IPS-18c (cell line): Measurements from ENCODE around the gene ENPP7.

Source experiments
- H3K4me3 ChIP-seq: 2 replicates; pipeline ENCODE4 v1.7.0; 2013; ENCODE audit warnings: low read depth, mild to moderate bottlenecking, low read length, moderate library complexity; ENCODE audit not compliant: insufficient read depth
- H3K9me3 ChIP-seq: one replicate; pipeline ENCODE4 v1.6.1; 2013; ENCODE audit warnings: mild to moderate bottlenecking, low read length, moderate library complexity; ENCODE audit not compliant: control insufficient read depth, insufficient read depth

The ENPP7 gene

DNA sequence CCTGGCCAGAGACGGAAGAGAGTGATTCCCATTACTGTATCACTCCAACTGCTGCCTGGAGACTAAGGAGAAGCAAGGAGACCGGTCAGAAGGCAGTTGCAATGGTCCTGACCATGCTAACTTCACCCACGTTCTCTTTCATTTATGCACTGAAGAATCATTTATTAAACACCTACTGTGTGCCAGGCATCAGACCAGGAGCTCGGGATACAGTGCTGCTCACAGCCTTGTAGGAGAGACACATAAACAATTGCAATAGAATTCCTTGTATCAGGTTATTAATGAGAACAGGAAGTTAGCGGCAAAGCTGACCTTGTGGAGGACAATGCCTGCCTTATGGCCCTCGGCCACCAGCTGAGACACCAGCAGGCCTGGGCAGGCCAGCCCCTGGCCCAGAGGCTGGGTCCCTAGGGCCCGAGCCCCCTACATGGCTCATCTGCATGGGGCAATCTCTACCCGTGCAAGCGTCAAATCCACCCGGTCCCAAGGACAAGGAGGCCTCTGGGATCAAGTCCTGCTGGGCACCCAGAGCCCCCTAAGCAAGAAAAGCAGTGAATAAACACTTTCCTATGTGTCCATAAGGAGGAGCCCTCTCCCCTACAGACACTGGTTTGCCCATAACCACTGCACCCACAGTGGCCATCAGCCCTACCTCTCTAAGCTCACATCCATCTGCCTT is 8.6 kb upstream of the ENPP7 start:
- Histone ChIP-seq H3K9me3 (peaks cover 3% of the 10 kb centered on the region), H3K4me3 (no peak overlapping the region)

- peaks cover 3% of the 10 kb centered on the region for H3K9me3 ChIP-seq
- no peak overlapping the region for H3K4me3 ChIP-seq
These were observed 8.0 kb upstream of the ENPP7 start for GRCh38 chr17:79722787-79723186.

- peaks cover 3% of the 10 kb centered on the region for H3K9me3 ChIP-seq
- H3K4me3 ChIP-seq = no peak overlapping the region
These were observed 2.4 kb upstream of the ENPP7 start for GRCh38 chr17:79728169-79728907.

DNA sequence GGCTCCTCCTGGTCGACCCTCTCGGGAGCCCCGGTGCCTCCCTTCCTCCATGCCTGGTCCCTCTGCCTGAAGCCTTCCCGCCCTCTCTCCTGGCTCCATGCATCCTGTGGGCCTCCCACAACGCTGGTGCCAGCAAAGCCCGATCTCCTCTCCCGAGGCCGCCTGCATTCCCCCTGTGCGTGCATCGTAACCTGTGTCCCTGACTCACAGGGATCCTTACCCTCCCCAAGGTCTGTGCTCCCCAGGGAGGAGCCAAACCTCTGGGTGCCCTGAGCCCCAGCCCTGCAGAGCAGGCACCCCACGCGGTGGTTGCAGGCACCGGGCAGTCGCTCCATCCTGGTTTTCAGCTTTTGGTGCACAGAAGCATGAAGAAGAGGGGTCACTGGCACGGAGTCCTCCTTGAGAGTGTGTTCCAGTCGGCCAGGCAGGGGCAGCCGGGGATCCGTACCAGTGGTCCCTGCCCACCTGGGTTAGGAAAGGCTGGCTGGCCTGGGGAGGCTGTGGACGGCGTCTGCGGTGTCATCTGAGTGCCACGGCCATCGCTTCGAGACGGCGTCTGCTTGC is 1.8 kb upstream of the ENPP7 start:
- H3K4me3 ChIP-seq = no peak overlapping the region
- peaks cover 3% of the 10 kb centered on the region for H3K9me3 ChIP-seq

- Histone ChIP-seq H3K9me3 (peaks cover 3% of the 10 kb centered on the region), H3K4me3 (no peak overlapping the region)
These were observed 982 bp upstream of the ENPP7 start for GRCh38 chr17:79729761-79730160.

- no peak overlapping the region for H3K4me3 ChIP-seq
These were observed 340 bp upstream of the ENPP7 start for GRCh38 chr17:79730437-79730768.

DNA sequence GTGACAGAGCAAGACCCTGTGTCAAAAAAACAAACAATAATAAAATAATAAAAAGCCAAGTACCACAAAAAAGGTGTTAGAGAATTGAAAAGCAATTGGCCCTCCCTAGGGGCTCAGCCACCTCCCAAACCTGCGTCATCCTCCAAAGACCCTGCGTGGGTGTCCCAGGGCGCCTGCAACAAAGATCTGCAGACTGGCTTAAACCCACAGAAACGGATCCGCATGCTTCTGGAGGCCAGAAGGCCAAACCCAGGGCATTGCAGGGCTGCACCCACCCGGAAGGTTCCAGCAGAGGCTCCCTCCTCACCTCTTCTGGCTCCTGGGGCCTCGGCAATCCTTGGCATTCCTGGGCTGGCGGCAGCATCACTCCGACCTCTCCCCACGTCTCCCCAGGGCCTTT is 1.5 kb downstream of the ENPP7 start:
- Histone ChIP-seq H3K9me3 (no peaks in the 10 kb centered on the region), H3K4me3 (no peak overlapping the region)

More at GRCh38 chr17:79730437-79730768, 340 bp upstream of the ENPP7 start:
- H3K9me3 ChIP-seq = peaks cover 3% of the 10 kb centered on the region

DNA sequence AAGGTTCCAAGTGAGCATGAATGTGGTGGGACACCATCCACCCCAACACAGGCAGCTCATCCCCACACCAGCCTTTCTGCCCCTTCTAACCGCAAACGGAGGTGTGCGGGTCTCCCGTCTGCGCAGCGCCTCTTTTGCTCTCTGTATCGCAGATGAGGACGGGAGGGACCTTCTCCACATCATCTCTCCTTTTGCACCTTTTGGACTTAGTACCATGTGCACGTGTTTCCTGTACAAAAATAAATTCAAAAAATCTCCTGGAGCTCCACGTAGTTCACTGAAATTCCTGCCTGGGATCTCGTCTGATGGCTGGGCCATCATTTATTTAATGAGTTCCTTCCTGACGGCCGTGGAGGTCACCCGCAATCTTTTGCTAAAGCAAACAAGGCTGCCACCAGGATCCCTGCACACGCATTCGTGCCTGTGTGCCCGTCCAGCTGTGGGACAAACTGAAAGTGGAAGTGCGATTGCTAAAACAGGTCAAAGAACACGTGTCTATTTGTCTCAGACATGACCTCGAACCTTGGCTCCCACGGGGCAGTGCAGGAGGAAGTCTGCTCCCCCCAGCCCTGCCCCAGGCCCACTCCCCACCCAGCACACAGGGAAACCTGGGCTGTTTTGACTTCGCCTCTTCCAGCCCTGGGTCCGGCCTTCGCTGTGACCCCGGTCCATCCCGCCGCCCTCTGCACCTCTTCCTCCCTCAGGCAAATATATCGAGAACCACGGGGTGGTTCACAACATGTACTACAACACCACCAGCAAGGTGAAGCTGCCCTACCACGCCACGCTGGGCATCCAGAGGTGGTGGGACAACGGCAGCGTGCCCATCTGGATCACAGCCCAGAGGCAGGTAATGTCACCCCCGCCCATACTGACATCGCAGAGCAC is 2.3 kb downstream of the ENPP7 start:
- Histone ChIP-seq H3K9me3 (no peaks in the 10 kb centered on the region), H3K4me3 (no peak overlapping the region)

DNA sequence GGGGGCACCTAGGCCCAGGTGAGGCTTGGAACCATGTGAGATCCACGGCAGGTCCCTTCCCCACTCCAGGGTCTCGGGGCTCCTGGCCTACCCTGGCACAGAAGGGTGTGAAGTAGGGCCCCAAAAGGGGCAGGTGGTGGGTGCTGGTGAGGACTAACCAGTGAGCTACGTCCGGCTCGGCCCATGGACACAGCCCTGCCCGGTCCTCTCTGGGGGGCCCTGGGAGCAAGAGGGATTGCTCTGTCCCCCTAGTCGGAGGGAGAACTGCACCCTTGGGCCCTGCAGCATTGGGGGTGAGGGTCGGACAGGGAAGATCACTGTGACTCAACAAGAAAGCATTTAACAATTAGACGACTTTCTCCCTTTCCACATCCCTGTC is 2.9 kb downstream of the ENPP7 start:
- H3K9me3 ChIP-seq = no peaks in the 10 kb centered on the region
- H3K4me3 ChIP-seq = no peak overlapping the region

DNA sequence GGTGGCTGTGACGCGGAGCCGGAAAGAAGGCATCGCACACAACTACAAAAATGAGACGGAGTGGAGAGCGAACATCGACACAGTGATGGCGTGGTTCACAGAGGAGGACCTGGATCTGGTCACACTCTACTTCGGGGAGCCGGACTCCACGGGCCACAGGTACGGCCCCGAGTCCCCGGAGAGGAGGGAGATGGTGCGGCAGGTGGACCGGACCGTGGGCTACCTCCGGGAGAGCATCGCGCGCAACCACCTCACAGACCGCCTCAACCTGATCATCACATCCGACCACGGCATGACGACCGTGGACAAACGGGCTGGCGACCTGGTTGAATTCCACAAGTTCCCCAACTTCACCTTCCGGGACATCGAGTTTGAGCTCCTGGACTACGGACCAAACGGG is 4.4 kb downstream of the ENPP7 start:
- H3K9me3 ChIP-seq = no peaks in the 10 kb centered on the region
- no peak overlapping the region for H3K4me3 ChIP-seq

DNA sequence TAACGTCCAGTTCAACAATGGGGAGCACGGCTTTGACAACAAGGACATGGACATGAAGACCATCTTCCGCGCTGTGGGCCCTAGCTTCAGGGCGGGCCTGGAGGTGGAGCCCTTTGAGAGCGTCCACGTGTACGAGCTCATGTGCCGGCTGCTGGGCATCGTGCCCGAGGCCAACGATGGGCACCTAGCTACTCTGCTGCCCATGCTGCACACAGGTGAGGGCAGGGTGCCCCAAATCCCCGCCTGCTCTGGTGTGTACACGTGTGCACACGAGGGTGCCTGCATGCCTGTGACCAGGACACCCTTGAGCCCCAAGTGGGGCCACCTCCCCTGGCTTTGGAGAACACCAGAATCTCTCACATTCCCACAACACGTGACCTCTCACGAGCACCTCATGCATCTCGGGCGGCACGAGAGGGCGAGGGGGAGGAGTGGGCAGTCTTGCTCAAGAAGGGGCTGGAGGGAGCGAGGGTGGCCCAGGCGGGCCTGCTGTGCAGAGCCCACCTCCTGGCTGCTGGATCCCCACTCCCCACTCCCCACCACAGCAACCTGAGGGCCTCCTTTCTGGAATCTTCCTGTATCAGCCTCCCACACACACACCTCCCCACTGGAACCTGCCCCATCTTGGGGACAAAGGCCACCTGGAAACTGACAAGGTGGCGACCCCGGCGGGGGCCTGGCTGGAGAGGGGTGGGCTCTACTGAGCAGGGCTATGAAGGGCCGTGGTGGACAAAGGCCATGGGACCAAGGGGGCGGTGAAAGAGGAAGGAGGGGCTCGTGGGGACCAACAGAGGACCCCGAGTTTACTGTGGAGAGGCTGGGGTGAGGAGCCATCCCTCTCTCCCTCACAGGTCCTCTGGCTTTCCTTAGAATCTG is 6.5 kb downstream of the ENPP7 start:
- H3K4me3 ChIP-seq = no peak overlapping the region
- H3K9me3 ChIP-seq = no peaks in the 10 kb centered on the region

DNA sequence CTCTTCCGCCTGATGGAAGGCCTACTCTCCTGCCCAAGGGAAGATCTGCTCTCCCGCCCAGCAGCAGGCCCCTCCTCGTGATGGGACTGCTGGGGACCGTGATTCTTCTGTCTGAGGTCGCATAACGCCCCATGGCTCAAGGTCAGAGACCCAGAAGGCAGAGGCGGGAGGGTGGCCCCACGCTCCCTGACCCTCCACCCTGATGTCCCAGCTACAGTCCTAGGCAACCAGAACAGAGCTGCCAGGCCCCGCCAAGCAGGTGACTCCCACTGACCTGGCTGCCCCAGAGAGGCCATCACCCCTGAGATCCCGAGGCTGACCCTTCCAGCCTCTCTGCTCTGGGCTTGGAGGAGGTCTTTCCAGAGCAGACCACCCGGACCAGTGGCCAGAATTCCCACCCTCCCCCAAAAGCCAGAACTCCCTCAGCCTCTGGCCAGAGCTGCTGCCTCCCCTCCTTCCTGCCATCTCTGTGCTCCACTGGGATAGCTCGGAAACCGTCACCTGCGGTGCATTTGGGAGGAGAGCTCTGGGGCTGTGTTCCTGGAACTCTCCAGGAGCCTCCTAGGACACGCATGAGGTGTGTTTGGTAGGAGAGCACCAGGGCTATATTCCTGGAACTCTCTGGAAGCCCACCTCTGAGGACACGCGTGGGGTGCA is 7.3 kb downstream of the ENPP7 start:
- no peaks in the 10 kb centered on the region for H3K9me3 ChIP-seq
- no peak overlapping the region for H3K4me3 ChIP-seq

DNA sequence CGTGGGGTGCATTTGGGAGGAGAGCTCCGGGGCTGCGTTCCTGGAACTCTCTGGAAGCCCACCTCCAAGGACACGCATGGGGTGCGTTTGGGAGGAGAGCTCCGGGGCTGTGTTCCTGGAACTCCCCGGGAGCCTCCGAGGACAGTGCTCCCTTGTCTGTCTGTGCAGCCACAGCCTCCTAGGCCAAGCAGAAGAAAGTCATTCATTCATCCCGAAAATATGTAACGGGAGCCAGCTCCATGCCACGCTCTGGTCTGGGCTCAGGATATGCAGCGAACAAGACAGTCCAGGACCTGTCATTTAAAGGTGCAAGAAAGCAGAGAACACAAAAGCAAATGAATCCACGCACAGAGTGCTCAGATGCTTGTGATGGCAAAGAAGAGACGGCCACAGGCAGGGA is 7.9 kb downstream of the ENPP7 start:
- no peaks in the 10 kb centered on the region for H3K9me3 ChIP-seq
- H3K4me3 ChIP-seq = no peak overlapping the region

DNA sequence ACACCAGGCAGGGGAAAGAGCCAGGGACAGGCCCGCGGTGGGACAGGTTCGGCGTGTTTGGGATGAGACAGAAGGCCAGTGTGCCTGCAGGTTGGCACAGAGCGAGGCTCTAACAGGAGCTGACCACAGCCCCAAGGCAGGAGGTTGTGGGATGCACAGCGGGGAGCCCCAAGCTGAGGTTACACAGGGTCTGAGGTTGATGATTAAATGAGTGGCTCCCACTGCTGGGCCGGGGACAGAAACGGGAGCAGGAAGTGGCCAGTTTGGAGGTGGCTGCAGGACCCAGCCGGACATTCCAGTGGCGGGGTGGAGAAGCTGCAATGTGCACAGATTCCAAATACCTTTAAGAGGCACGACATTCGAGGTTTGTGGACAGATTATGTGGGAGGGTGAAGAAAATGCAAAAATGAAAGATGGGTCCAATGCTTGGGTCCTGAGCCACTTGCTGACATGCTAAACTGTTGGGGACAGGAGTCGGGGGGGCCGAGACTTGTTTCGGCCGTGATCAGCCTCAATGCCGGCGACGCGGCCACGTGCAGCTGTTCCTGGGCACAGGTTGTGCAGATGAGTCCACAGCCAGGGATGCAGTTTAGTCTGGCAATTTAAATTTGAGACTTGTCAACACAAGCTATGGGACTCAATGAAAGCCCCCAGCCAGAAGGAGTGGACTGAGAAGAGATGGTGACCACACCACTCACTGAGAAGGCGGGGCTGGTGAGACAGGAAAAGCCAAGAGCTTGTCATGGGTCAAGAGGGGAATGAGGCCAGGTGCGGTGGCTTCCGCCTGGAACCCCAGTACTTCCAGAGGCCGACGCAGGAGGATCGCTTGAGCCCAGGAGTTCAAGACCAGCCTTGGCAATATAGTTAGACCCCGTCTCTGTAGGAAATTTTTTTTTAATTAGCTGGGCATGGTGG is 8.7 kb downstream of the ENPP7 start:
- H3K9me3 ChIP-seq = no peaks in the 10 kb centered on the region
- H3K4me3 ChIP-seq = no peak overlapping the region

- Histone ChIP-seq H3K4me3 (no peak overlapping the region), H3K9me3 (no peaks in the 10 kb centered on the region)
These were observed 9.7 kb downstream of the ENPP7 start for GRCh38 chr17:79740413-79740812.

- no peaks in the 10 kb centered on the region for H3K9me3 ChIP-seq
- peak overlapping the region; percentile 64 for H3K4me3 ChIP-seq
These were observed 10.6 kb downstream of the ENPP7 start for GRCh38 chr17:79741401-79741750.
